Endothelial cell of umbilical vein (primary cell): ENCODE results near the gene PTTG1IP2.

Source experiments
- POLR2A ChIP-seq: IDR thresholded peaks from 2 replicates; pipeline ENCODE4 v1.6.1; 2012; ENCODE audit warnings: low read depth, mild to moderate bottlenecking, control low read depth, low read length
- POLR2AphosphoS5 ChIP-seq: IDR thresholded peaks from 2 replicates; pipeline ENCODE4 v1.6.1; 2012; ENCODE audit warnings: low read depth, mild to moderate bottlenecking, control low read depth, low read length, moderate library complexity; ENCODE audit not compliant: insufficient read depth
- TF ChIP-seq, protein P1 (sequence below), 2 donors: IDR thresholded peaks; 1 replicate in 1 of 2; 2 replicates in 1 of 2; pipeline ENCODE4 v1.5.1; 2011; ENCODE audit warnings: low read length in 2 of 2, mild to moderate bottlenecking in 2 of 2, moderate library complexity in 2 of 2, control low read depth in 1 of 2, inconsistent platforms in 1 of 2, low read depth in 1 of 2; ENCODE audit not compliant: insufficient read depth in 1 of 2; ENCODE audit errors: extremely low read depth in 1 of 2

- TF ChIP-seq, protein P1, sequence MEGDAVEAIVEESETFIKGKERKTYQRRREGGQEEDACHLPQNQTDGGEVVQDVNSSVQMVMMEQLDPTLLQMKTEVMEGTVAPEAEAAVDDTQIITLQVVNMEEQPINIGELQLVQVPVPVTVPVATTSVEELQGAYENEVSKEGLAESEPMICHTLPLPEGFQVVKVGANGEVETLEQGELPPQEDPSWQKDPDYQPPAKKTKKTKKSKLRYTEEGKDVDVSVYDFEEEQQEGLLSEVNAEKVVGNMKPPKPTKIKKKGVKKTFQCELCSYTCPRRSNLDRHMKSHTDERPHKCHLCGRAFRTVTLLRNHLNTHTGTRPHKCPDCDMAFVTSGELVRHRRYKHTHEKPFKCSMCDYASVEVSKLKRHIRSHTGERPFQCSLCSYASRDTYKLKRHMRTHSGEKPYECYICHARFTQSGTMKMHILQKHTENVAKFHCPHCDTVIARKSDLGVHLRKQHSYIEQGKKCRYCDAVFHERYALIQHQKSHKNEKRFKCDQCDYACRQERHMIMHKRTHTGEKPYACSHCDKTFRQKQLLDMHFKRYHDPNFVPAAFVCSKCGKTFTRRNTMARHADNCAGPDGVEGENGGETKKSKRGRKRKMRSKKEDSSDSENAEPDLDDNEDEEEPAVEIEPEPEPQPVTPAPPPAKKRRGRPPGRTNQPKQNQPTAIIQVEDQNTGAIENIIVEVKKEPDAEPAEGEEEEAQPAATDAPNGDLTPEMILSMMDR (IDR thresholded peaks at IDR 0.05; ENCODE audit: extremely low read depth in 1 of 2, insufficient read depth in 1 of 2, low read depth in 1 of 2, low read length in 2 of 2): no peak
- TF ChIP-seq POLR2A (no peak), POLR2AphosphoS5 (no peak)
Observed at GRCh38 chr7:90425376-90425775, 44.1 kb upstream of the PTTG1IP2 start.
